ENCODE results near the gene UNK.

DNA sequence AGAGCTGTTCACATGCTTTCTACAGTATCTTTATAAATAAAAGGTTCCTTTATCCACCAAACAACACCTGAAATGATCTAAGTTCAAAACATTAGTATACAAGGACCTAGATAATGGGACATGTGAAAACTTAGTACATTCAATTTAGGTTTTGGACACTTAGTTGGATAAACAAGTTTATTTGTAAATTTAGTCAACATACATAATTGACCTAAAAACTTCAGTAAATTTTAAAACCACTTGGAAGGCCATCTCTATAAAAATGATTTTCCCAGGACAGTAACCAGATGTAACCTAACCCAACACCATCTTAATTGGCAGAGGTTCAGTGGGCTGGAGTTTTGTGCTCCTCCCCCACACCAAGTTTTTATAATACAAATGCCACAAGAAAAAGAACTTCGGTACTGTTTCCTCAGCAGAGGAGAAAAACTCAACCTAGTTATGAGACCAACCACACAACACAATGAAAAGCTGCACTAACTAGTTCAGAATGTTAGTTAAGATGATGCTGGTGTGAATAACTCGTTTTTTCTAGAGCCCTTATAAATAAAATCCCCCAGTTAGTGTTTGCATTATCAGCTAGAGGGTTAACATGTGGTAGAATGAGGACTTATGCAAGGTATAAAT is 7.2 kb upstream of the UNK start:
- no peak for TF ChIP-seq GATA3 (IDR thresholded peaks at IDR 0.05; ENCODE audit: low read depth, low read length)
- TF ChIP-seq GATA2 (IDR thresholded peaks at IDR 0.05; ENCODE audit: low read depth, low read length) = no peak

Measured in SH-SY5Y (cell line).